ENCODE measurements around the gene KRT37.

GRCh38 chr17:41456204-41456603 is 31.8 kb upstream of the KRT37 start:
- TF ChIP-seq POLR2A (IDR thresholded peaks at IDR 0.05; ENCODE audit: low read length) (no peak), GATA1 (IDR thresholded peaks at IDR 0.05; ENCODE audit: low read depth, low read length) (no peak)

All from erythroblast (primary cell).